Caco-2 (cell line): ENCODE data around the gene NT5C3A. TPM values are rescaled to one million over a fixed set of nuclear protein-coding genes. Genes with fewer than 3 reads are reported as not detected.

Experiments used
- BruUV-seq: library from RNA; stranded (reverse); fragments of 400-500 nt; replicated peaks from 2 replicates; lab custom pipeline; 2021; lab: Mats Ljungman, UMichigan
- CTCF ChIA-PET: fragments of 300-600 bp; sonication (Branson Sonifier 250); formaldehyde crosslinking; loops from one replicate; lab custom pipeline; 2022; ENCODE audit warnings: antibody characterized with exemption; lab: Charles Lee
- POLR2A ChIA-PET: fragments of 300-600 bp; sonication (Branson Sonifier 250); formaldehyde crosslinking; loops from one replicate; lab custom pipeline; 2022; ENCODE audit warnings: antibody characterized with exemption; lab: Charles Lee
- DNase-seq, 2 experiments: peaks; one replicate each; pipeline versions ENCODE4 v3.0.0 to v3.0.0-alpha.2; 2020 to 2022
- H3K27me3 ChIP-seq: replicated peaks from 2 replicates; pipeline ENCODE4 v1.6.0; 2011; ENCODE audit warnings: low read length; ENCODE audit not compliant: control insufficient read depth, insufficient read depth
- H3K36me3 ChIP-seq: 2 replicates; pipeline ENCODE4 v1.5.1; 2011; ENCODE audit warnings: low read length; ENCODE audit not compliant: control insufficient read depth, insufficient read depth
- H3K4me1 ChIP-seq: fragments of 250-450 bp; sonication (Bioruptor Pico); 2 replicates; pipeline ENCODE4 v1.5.1; 2020; ENCODE audit warnings: mild to moderate bottlenecking
- H3K4me3 ChIP-seq: 2 replicates; pipeline ENCODE4 v1.5.1; 2011; ENCODE audit warnings: low read depth, mild to moderate bottlenecking, control low read depth, low read length
- H3K9me3 ChIP-seq: fragments of 250-450 bp; sonication (Bioruptor Pico); 2 replicates; pipeline ENCODE4 v1.5.1; 2020; ENCODE audit warnings: mild to moderate bottlenecking, moderate library complexity
- H3K27ac Mint-ChIP-seq: one replicate; pipeline ENCODE4 v1.8.0; 2022; ENCODE audit warnings: mixed read lengths; ENCODE audit not compliant: unreplicated experiment
- H3K27me3 Mint-ChIP-seq: one replicate; pipeline ENCODE4 v1.8.0; 2022; ENCODE audit warnings: mixed read lengths; ENCODE audit not compliant: insufficient read depth, unreplicated experiment
- H3K36me3 Mint-ChIP-seq: one replicate; pipeline ENCODE4 v1.8.0; 2022; ENCODE audit warnings: mild to moderate bottlenecking, mixed read lengths; ENCODE audit not compliant: insufficient read depth, unreplicated experiment
- H3K4me1 Mint-ChIP-seq: one replicate; pipeline ENCODE4 v1.8.0; 2022; ENCODE audit warnings: low read depth, mixed read lengths; ENCODE audit not compliant: unreplicated experiment
- H3K4me3 Mint-ChIP-seq: one replicate; pipeline ENCODE4 v1.8.0; 2022; ENCODE audit warnings: mild to moderate bottlenecking, moderate library complexity, mixed read lengths; ENCODE audit not compliant: unreplicated experiment
- H3K9me3 Mint-ChIP-seq: one replicate; pipeline ENCODE4 v1.8.0; 2022; ENCODE audit warnings: mixed read lengths; ENCODE audit not compliant: unreplicated experiment
- intact Hi-C: fragments of 100-400 bp; cut with micrococcal nuclease; formaldehyde crosslinking; loops from one replicate; pipeline ENCODE4 v1.10.0; 2022; ENCODE audit not compliant: unreplicated experiment
- total RNA-seq: library from RNA; stranded (reverse); gene quantifications from 2 replicates; pipeline ENCODE4 v1.2.3, GENCODE V29; 2022
- TF ChIP-seq, protein P1 (sequence below), 2 experiments: fragments of 200-600 bp in 1 of 2; IDR thresholded peaks; 1 replicate in 1 of 2; 2 replicates in 1 of 2; pipeline versions ENCODE4 v1.5.1 to v1.8.0; 2011 to 2022; ENCODE audit warnings: antibody characterized with exemption in 1 of 2, control low read depth in 1 of 2, inconsistent platforms in 1 of 2, low read depth in 1 of 2, low read length in 1 of 2, mild to moderate bottlenecking in 1 of 2, moderate library complexity in 1 of 2; ENCODE audit not compliant: insufficient read depth in 1 of 2, severe bottlenecking in 1 of 2, unreplicated experiment in 1 of 2

Gene NT5C3A
- total RNA-seq, 1 experiment from 2014 or later: 32.6 TPM

GRCh38 chr7:33107136-33108066, 44.8 kb upstream of the NT5C3A start:
- H3K4me1 ChIP-seq: peaks cover 4% of the 10 kb centered on the region
- BruUV-seq: no TSS peak
- H3K36me3 Mint-ChIP-seq: peaks cover 11% of the 10 kb centered on the region
- peak overlapping the region; percentile 83 for H3K4me3 Mint-ChIP-seq
- H3K4me1 Mint-ChIP-seq: peaks cover 7% of the 10 kb centered on the region
- no peaks in the 10 kb centered on the region for H3K9me3 ChIP-seq
- ChIA-PET CTCF (interaction anchor here (0.5 to 3.5 kb wide), 4 partner anchors 45 to 261 kb away, joined by 3 to 20 read pairs (median 8); partner anchors contain the start of gene NT5C3A), POLR2A (no interaction called here)
- H3K36me3 ChIP-seq: no peaks in the 10 kb centered on the region
- H3K27me3 ChIP-seq: no peaks in the 10 kb centered on the region; the same call in 1 of the 2 replicates
- H3K27ac Mint-ChIP-seq: no peak overlapping the region
- DNase-seq: peak in 1 of 2 experiments; percentile 48
- H3K4me3 ChIP-seq: peak overlapping the region; percentile 87
- H3K9me3 Mint-ChIP-seq: no peaks in the 10 kb centered on the region
- TF ChIP-seq, protein P1, sequence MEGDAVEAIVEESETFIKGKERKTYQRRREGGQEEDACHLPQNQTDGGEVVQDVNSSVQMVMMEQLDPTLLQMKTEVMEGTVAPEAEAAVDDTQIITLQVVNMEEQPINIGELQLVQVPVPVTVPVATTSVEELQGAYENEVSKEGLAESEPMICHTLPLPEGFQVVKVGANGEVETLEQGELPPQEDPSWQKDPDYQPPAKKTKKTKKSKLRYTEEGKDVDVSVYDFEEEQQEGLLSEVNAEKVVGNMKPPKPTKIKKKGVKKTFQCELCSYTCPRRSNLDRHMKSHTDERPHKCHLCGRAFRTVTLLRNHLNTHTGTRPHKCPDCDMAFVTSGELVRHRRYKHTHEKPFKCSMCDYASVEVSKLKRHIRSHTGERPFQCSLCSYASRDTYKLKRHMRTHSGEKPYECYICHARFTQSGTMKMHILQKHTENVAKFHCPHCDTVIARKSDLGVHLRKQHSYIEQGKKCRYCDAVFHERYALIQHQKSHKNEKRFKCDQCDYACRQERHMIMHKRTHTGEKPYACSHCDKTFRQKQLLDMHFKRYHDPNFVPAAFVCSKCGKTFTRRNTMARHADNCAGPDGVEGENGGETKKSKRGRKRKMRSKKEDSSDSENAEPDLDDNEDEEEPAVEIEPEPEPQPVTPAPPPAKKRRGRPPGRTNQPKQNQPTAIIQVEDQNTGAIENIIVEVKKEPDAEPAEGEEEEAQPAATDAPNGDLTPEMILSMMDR (IDR thresholded peaks at IDR 0.05; ENCODE audit: insufficient read depth in 1 of 2, low read depth in 1 of 2, low read length in 1 of 2, severe bottlenecking in 1 of 2, unreplicated experiment in 1 of 2): peak; percentile 48 to 53
- peaks cover 5% of the 10 kb centered on the region for H3K27me3 Mint-ChIP-seq
- intact Hi-C loops: loop anchor here (1.0 to 10.0 kb wide), 6 partner anchors 45 to 342 kb away; partner anchors contain the start of genes FKBP9 and NT5C3A

DNA sequence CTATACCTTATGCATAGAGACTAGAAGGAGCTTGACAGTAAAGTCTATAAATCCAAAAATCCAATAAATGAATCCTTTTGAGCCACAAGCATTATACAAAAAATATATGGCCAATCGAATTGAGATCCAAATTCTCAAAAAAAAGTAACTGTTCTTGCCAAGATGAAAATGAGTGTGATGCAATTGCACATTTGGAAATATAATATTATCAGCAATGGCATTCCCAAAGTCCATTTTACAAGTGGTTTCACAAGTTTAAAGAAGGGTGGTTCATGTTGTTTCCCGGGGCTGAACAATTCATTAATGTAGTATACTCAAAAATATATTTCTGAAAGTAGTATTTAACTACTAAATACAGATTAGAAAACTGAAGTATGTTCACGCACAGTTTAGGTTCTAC, 39.3 kb upstream of the NT5C3A start:
- H3K9me3 ChIP-seq: no peaks in the 10 kb centered on the region
- CTCF ChIA-PET: no interaction called here
- Mint-ChIP-seq H3K4me1 (no peaks in the 10 kb centered on the region), H3K9me3 (no peaks in the 10 kb centered on the region), H3K27me3 (no peaks in the 10 kb centered on the region), H3K36me3 (peaks cover 42% of the 10 kb centered on the region), H3K4me3 (no peak overlapping the region), H3K27ac (no peak overlapping the region)
- H3K36me3 ChIP-seq: peaks cover 3% of the 10 kb centered on the region
- H3K4me3 ChIP-seq: no peak overlapping the region
- TF ChIP-seq, protein P1 (IDR thresholded peaks at IDR 0.05; ENCODE audit: insufficient read depth in 1 of 2, low read depth in 1 of 2, low read length in 1 of 2, severe bottlenecking in 1 of 2, unreplicated experiment in 1 of 2): no peak
- H3K4me1 ChIP-seq: no peaks in the 10 kb centered on the region
- no TSS peak for BruUV-seq
- no peaks in the 10 kb centered on the region for H3K27me3 ChIP-seq
- intact Hi-C loops: loop anchor here (10.0 kb wide), 1 partner anchor 297 kb away; no protein-coding TSS in a partner anchor
- DNase-seq: no peak
- POLR2A ChIA-PET: no interaction called here

DNA sequence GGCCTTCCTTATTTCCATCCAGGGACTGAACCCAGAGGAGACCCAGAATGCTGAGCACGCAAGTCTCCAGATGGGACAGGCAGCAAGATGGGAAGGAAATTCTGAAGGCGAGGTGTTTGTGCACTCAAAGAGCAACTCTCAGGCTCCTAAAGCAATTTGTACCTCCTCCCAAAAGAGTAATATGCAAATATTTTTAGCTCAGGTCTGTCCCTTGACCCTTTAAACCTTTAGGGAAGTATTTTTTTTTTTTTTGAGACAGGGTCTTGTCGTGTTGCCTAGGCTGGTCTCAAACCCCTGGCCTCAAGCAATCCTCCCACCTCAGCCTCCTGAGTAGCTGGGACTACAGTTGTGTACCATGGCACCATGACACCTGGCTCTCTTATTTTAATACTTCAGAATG, 38.2 kb upstream of the NT5C3A start:
- no peak overlapping the region for H3K4me3 ChIP-seq
- H3K27ac Mint-ChIP-seq: no peak overlapping the region
- CTCF ChIA-PET: interaction anchor here (0.7 kb wide), 1 partner anchor 8 kb away, joined by 4 read pairs; the partner anchor contains the start of gene RP9
- H3K36me3 ChIP-seq: peaks cover 3% of the 10 kb centered on the region
- H3K27me3 Mint-ChIP-seq: no peaks in the 10 kb centered on the region
- H3K27me3 ChIP-seq: no peaks in the 10 kb centered on the region
- BruUV-seq: no TSS peak
- POLR2A ChIA-PET: no interaction called here
- DNase-seq: no peak
- H3K9me3 ChIP-seq: no peaks in the 10 kb centered on the region
- no peaks in the 10 kb centered on the region for H3K9me3 Mint-ChIP-seq
- intact Hi-C loops: loop anchor here (10.0 kb wide), 1 partner anchor 296 kb away; no protein-coding TSS in a partner anchor
- H3K4me1 Mint-ChIP-seq: no peaks in the 10 kb centered on the region
- no peaks in the 10 kb centered on the region for H3K4me1 ChIP-seq
- H3K4me3 Mint-ChIP-seq: no peak overlapping the region
- TF ChIP-seq, protein P1 (IDR thresholded peaks at IDR 0.05; ENCODE audit: insufficient read depth in 1 of 2, low read depth in 1 of 2, low read length in 1 of 2, severe bottlenecking in 1 of 2, unreplicated experiment in 1 of 2): no peak
- peaks cover 54% of the 10 kb centered on the region for H3K36me3 Mint-ChIP-seq
